ENCODE data around the gene ADGB. TPM values are rescaled to one million over a fixed set of nuclear protein-coding genes. Genes with fewer than 3 reads are reported as not detected.
"Not testable (repeated sequence)": the region's sequence is repeated elsewhere in the genome, so short reads cannot be mapped to it uniquely, and the experiment has no call there.

Gene ADGB
- total and polyA plus RNA-seq, 4 donors: 0.23 TPM; not detected in 3

DNA sequence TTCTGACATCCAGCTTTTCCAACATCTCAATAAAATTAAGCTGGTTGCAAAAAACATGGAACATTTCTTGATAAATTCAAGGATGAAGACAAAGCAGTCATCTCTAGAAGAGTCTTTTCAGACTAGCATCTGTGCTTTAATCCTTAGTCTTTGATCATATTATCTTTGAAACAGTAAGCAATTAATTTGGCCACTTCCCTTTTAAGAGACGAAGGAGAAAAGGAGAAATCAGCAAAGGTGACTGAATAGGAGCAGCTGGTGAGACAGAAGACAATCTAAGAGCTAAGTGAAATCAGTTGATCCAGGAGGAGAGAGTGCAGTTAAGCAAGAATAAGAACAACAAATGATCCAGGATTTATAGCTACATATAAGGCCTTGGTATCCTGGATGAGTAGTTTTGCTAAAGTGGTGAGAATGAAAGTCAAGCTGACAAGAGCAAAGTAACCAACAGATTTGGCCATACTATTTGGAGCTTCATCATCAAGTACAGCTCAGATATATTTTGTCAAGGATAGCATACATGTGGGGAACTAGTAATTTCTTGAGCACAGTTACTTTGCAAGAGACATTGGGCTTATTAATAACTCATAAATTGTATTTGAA lies 215.5 kb downstream of the ADGB start:
- no peak for DNase-seq (ENCODE audit: low spot score)
- Histone ChIP-seq H3K27ac (ENCODE audit: low read depth in 1 of 2, low read length in 2 of 2) (no peak overlapping the region), H3K9ac (ENCODE audit: low read depth in 1 of 2, low read length in 2 of 2) (no peak overlapping the region), H3K9me3 (ENCODE audit: control insufficient read depth in 4 of 4, low read length in 3 of 4) (no peaks in the 10 kb centered on the region), H3K4me3 (ENCODE audit: low read depth in 1 of 3, low read length in 3 of 3) (no peak overlapping the region), H3K27me3 (ENCODE audit: control insufficient read depth in 4 of 4, insufficient read depth in 4 of 4, low read length in 3 of 4) (no peaks in the 10 kb centered on the region), H3K4me1 (ENCODE audit: control insufficient read depth in 4 of 4, insufficient read depth in 4 of 4, low read length in 3 of 4) (no peaks in the 10 kb centered on the region), H3K36me3 (ENCODE audit: control insufficient read depth in 4 of 4, insufficient read depth in 3 of 4, low read depth in 1 of 4, low read length in 3 of 4) (no peaks in the 10 kb centered on the region)
- TF ChIP-seq, protein P1, sequence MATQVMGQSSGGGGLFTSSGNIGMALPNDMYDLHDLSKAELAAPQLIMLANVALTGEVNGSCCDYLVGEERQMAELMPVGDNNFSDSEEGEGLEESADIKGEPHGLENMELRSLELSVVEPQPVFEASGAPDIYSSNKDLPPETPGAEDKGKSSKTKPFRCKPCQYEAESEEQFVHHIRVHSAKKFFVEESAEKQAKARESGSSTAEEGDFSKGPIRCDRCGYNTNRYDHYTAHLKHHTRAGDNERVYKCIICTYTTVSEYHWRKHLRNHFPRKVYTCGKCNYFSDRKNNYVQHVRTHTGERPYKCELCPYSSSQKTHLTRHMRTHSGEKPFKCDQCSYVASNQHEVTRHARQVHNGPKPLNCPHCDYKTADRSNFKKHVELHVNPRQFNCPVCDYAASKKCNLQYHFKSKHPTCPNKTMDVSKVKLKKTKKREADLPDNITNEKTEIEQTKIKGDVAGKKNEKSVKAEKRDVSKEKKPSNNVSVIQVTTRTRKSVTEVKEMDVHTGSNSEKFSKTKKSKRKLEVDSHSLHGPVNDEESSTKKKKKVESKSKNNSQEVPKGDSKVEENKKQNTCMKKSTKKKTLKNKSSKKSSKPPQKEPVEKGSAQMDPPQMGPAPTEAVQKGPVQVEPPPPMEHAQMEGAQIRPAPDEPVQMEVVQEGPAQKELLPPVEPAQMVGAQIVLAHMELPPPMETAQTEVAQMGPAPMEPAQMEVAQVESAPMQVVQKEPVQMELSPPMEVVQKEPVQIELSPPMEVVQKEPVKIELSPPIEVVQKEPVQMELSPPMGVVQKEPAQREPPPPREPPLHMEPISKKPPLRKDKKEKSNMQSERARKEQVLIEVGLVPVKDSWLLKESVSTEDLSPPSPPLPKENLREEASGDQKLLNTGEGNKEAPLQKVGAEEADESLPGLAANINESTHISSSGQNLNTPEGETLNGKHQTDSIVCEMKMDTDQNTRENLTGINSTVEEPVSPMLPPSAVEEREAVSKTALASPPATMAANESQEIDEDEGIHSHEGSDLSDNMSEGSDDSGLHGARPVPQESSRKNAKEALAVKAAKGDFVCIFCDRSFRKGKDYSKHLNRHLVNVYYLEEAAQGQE (IDR thresholded peaks at IDR 0.05): no peak
- TF ChIP-seq, protein P2, sequence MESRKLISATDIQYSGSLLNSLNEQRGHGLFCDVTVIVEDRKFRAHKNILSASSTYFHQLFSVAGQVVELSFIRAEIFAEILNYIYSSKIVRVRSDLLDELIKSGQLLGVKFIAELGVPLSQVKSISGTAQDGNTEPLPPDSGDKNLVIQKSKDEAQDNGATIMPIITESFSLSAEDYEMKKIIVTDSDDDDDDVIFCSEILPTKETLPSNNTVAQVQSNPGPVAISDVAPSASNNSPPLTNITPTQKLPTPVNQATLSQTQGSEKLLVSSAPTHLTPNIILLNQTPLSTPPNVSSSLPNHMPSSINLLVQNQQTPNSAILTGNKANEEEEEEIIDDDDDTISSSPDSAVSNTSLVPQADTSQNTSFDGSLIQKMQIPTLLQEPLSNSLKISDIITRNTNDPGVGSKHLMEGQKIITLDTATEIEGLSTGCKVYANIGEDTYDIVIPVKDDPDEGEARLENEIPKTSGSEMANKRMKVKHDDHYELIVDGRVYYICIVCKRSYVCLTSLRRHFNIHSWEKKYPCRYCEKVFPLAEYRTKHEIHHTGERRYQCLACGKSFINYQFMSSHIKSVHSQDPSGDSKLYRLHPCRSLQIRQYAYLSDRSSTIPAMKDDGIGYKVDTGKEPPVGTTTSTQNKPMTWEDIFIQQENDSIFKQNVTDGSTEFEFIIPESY (IDR thresholded peaks at IDR 0.05): no peak
- TF ChIP-seq RXRA (IDR thresholded peaks at IDR 0.05) (no peak), EGR1 (IDR thresholded peaks at IDR 0.05; ENCODE audit: low read depth in 2 of 2) (no peak), TAF1 (conservative IDR thresholded peaks at IDR 0.05) (no peak), RAD21 (IDR thresholded peaks at IDR 0.05) (no peak), YY1 (IDR thresholded peaks at IDR 0.05) (no peak), SP1 (IDR thresholded peaks at IDR 0.05) (no peak), FOXA1 (IDR thresholded peaks at IDR 0.05) (no peak)
- TF ChIP-seq, protein P3, sequence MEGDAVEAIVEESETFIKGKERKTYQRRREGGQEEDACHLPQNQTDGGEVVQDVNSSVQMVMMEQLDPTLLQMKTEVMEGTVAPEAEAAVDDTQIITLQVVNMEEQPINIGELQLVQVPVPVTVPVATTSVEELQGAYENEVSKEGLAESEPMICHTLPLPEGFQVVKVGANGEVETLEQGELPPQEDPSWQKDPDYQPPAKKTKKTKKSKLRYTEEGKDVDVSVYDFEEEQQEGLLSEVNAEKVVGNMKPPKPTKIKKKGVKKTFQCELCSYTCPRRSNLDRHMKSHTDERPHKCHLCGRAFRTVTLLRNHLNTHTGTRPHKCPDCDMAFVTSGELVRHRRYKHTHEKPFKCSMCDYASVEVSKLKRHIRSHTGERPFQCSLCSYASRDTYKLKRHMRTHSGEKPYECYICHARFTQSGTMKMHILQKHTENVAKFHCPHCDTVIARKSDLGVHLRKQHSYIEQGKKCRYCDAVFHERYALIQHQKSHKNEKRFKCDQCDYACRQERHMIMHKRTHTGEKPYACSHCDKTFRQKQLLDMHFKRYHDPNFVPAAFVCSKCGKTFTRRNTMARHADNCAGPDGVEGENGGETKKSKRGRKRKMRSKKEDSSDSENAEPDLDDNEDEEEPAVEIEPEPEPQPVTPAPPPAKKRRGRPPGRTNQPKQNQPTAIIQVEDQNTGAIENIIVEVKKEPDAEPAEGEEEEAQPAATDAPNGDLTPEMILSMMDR (IDR thresholded peaks at IDR 0.05; ENCODE audit: low read depth, low read length, missing input control): no peak
- WGBS: 76% methylated on average over 1 of the region's 1 CpG

DNA sequence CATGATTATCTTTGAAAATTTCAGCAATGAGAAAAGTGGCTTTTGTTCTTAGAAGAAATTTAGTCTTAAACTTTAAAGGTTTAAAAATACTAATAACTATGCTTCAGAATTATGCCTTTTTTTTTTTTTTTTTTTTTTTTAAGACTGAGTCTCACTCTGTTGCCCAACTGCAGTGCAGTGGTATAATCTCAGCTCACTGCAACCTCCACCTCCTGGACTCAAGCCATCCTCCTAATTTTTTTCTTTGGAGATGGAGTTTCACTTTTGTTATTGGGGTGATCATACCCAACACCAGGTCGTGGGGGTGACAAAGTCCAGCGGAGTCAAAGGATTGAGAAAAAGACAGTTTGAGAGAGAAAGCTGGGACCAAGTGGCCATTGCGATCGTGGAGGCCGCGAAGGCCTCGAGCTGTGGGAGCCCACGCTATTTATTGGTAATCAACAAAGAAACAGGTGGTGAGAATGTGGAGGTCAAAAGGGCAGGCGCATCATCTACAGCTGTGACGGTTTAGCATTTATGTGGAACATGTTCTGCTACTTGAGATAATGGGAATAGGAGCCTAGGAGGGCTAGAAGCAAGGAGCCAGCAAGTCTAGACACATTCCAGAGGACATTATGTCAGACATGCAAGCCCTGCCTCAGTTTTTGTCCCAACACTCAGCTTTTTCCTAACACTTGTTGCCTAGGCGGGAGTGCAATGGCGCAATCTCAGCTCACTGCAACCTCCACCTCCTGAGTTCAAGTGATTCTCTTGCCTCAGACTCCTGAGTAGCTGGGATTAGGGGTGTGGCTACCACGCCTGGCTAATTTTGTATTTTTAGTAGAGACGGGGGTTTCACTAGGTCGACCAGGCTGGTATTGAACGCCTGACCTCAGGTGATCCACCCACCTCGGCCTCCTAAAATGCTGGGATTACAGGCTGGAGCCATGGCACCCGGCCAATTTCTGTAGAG lies 217.0 kb downstream of the ADGB start:
- H3K36me3 ChIP-seq (ENCODE audit: control insufficient read depth in 4 of 4, insufficient read depth in 3 of 4, low read depth in 1 of 4, low read length in 3 of 4); DNase-seq (ENCODE audit: low spot score); H3K9ac ChIP-seq (ENCODE audit: low read depth in 1 of 2, low read length in 2 of 2); H3K27me3 ChIP-seq (ENCODE audit: control insufficient read depth in 4 of 4, insufficient read depth in 4 of 4, low read length in 3 of 4); H3K4me3 ChIP-seq (ENCODE audit: low read depth in 1 of 3, low read length in 3 of 3); H3K27ac ChIP-seq (ENCODE audit: low read depth in 1 of 2, low read length in 2 of 2); H3K4me1 ChIP-seq (ENCODE audit: control insufficient read depth in 4 of 4, insufficient read depth in 4 of 4, low read length in 3 of 4); H3K9me3 ChIP-seq (ENCODE audit: control insufficient read depth in 4 of 4, low read length in 3 of 4): not testable (repeated sequence)
- 85% methylated on average over 14 of the region's 18 CpGs for WGBS
